ENCODE measurements around the gene ZNF407. TPM values are rescaled to one million over a fixed set of nuclear protein-coding genes. Genes with fewer than 3 reads are reported as not detected.

ZNF407 gene
- total RNA-seq, 1 donor from 2014 or later, result 16.1 TPM

GRCh38 chr18:75054046-75054445 is 456.4 kb downstream of the ZNF407 start:
- Histone ChIP-seq H3K27ac (no peak overlapping the region), H3K27me3 (ENCODE audit: low read depth) (no peaks in the 10 kb centered on the region), H3K9me3 (no peaks in the 10 kb centered on the region), H3K4me1 (no peaks in the 10 kb centered on the region), H3K36me3 (no peaks in the 10 kb centered on the region), H3K4me3 (no peak overlapping the region)
- no peak for TF ChIP-seq CTCF (IDR thresholded peaks at IDR 0.05)
- DNase-seq (no peak), ATAC-seq (no peak)
- intact Hi-C loops (cut with DNase I), result no loop called here

GRCh38 chr18:75054611-75055010 is 456.9 kb downstream of the ZNF407 start:
- no peak for ATAC-seq

GRCh38 chr18:75057169-75057960 is 459.7 kb downstream of the ZNF407 start:
- TF ChIP-seq CTCF (IDR thresholded peaks at IDR 0.05), result no peak
- Histone ChIP-seq H3K27ac (no peak overlapping the region), H3K27me3 (ENCODE audit: low read depth) (no peaks in the 10 kb centered on the region), H3K36me3 (no peaks in the 10 kb centered on the region), H3K4me3 (no peak overlapping the region), H3K9me3 (no peaks in the 10 kb centered on the region), H3K4me1 (no peaks in the 10 kb centered on the region)
- no peak for DNase-seq
- no peak for ATAC-seq
- intact Hi-C loops (cut with DNase I), result no loop called here

More at GRCh38 chr18:75054611-75055010, 456.9 kb downstream of the ZNF407 start:
- Histone ChIP-seq H3K4me3 (no peak overlapping the region), H3K27ac (no peak overlapping the region), H3K9me3 (no peaks in the 10 kb centered on the region), H3K4me1 (no peaks in the 10 kb centered on the region), H3K27me3 (ENCODE audit: low read depth) (no peaks in the 10 kb centered on the region), H3K36me3 (no peaks in the 10 kb centered on the region)
- TF ChIP-seq CTCF (IDR thresholded peaks at IDR 0.05), result no peak
- no peak for DNase-seq
- intact Hi-C loops (cut with DNase I), result no loop called here

GRCh38 chr18:75060185-75060584 is 462.5 kb downstream of the ZNF407 start:
- no peak for ATAC-seq
- Histone ChIP-seq H3K27ac (no peak overlapping the region), H3K9me3 (no peaks in the 10 kb centered on the region), H3K27me3 (ENCODE audit: low read depth) (no peaks in the 10 kb centered on the region), H3K4me3 (no peak overlapping the region), H3K4me1 (no peaks in the 10 kb centered on the region), H3K36me3 (peaks cover 22% of the 10 kb centered on the region)
- intact Hi-C loops (cut with DNase I), result no loop called here
- TF ChIP-seq CTCF (IDR thresholded peaks at IDR 0.05), result no peak
- no peak for DNase-seq

GRCh38 chr18:75062297-75062886 is 464.7 kb downstream of the ZNF407 start:
- Histone ChIP-seq H3K27ac (no peak overlapping the region), H3K4me3 (no peak overlapping the region), H3K27me3 (ENCODE audit: low read depth) (no peaks in the 10 kb centered on the region), H3K4me1 (no peaks in the 10 kb centered on the region), H3K36me3 (peaks cover 22% of the 10 kb centered on the region), H3K9me3 (no peaks in the 10 kb centered on the region)
- TF ChIP-seq CTCF (IDR thresholded peaks at IDR 0.05), result no peak
- ATAC-seq, result no peak
- no peak for DNase-seq
- intact Hi-C loops (cut with DNase I), result no loop called here
